ENCODE results near the gene COX4I1.

The COX4I1 gene

GRCh38 chr16:85825326-85825725, 25.8 kb downstream of the COX4I1 start:
- no peak overlapping the region for H3K4me3 ChIP-seq (ENCODE audit: low read length)
- 79% methylated on average over 9 of the region's 9 CpGs for whole genome bisulfite sequencing
- peaks cover 9% of the 10 kb centered on the region for H3K27me3 ChIP-seq (ENCODE audit: insufficient read depth, low read length)
- H3K9ac ChIP-seq (ENCODE audit: low read depth, low read length): no peak overlapping the region
- H3K4me1 ChIP-seq (ENCODE audit: insufficient read depth, low read length): no peaks in the 10 kb centered on the region
- no peaks in the 10 kb centered on the region for H3K36me3 ChIP-seq (ENCODE audit: insufficient read depth, low read length)
- no peaks in the 10 kb centered on the region for H3K9me3 ChIP-seq (ENCODE audit: insufficient read depth, low read depth, low read length)
- no peak overlapping the region for H3K27ac ChIP-seq (ENCODE audit: low read depth, low read length)

- no peaks in the 10 kb centered on the region for H3K36me3 ChIP-seq (ENCODE audit: insufficient read depth, low read length)
- no peaks in the 10 kb centered on the region for H3K4me1 ChIP-seq (ENCODE audit: insufficient read depth, low read length)
- H3K27me3 ChIP-seq (ENCODE audit: insufficient read depth, low read length): no peaks in the 10 kb centered on the region
- no peak overlapping the region for H3K4me3 ChIP-seq (ENCODE audit: low read length)
- H3K27ac ChIP-seq (ENCODE audit: low read depth, low read length): no peak overlapping the region
- no peaks in the 10 kb centered on the region for H3K9me3 ChIP-seq (ENCODE audit: insufficient read depth, low read depth, low read length)
- 94% methylated on average over 16 of the region's 16 CpGs for WGBS
- no peak overlapping the region for H3K9ac ChIP-seq (ENCODE audit: low read depth, low read length)
Observed at GRCh38 chr16:85826686-85827247, 27.3 kb downstream of the COX4I1 start.

- Histone ChIP-seq H3K9ac (ENCODE audit: low read depth, low read length) (no peak overlapping the region), H3K4me1 (ENCODE audit: insufficient read depth, low read length) (no peaks in the 10 kb centered on the region), H3K9me3 (ENCODE audit: insufficient read depth, low read depth, low read length) (no peaks in the 10 kb centered on the region), H3K27ac (ENCODE audit: low read depth, low read length) (no peak overlapping the region), H3K27me3 (ENCODE audit: insufficient read depth, low read length) (no peaks in the 10 kb centered on the region), H3K36me3 (ENCODE audit: insufficient read depth, low read length) (no peaks in the 10 kb centered on the region), H3K4me3 (ENCODE audit: low read length) (no peak overlapping the region)
- WGBS: 83% methylated on average over 9 of the region's 9 CpGs
Observed at GRCh38 chr16:85828166-85828565, 28.7 kb downstream of the COX4I1 start.

GRCh38 chr16:85829171-85829719, 29.8 kb downstream of the COX4I1 start:
- H3K27ac ChIP-seq (ENCODE audit: low read depth, low read length): no peak overlapping the region
- WGBS: 97% methylated on average over 15 of the region's 15 CpGs

GRCh38 chr16:85829751-85830445, 30.4 kb downstream of the COX4I1 start:
- no peaks in the 10 kb centered on the region for H3K4me1 ChIP-seq (ENCODE audit: insufficient read depth, low read length)
- no peak overlapping the region for H3K9ac ChIP-seq (ENCODE audit: low read depth, low read length)
- no peak overlapping the region for H3K27ac ChIP-seq (ENCODE audit: low read depth, low read length)
- 86% methylated on average over 24 of the region's 24 CpGs for WGBS
- no peak overlapping the region for H3K4me3 ChIP-seq (ENCODE audit: low read length)
- no peaks in the 10 kb centered on the region for H3K27me3 ChIP-seq (ENCODE audit: insufficient read depth, low read length)
- H3K36me3 ChIP-seq (ENCODE audit: insufficient read depth, low read length): no peaks in the 10 kb centered on the region
- H3K9me3 ChIP-seq (ENCODE audit: insufficient read depth, low read depth, low read length): no peaks in the 10 kb centered on the region

More at GRCh38 chr16:85829171-85829719, 29.8 kb downstream of the COX4I1 start:
- H3K4me3 ChIP-seq (ENCODE audit: low read length): no peak overlapping the region
- H3K36me3 ChIP-seq (ENCODE audit: insufficient read depth, low read length): no peaks in the 10 kb centered on the region
- no peaks in the 10 kb centered on the region for H3K27me3 ChIP-seq (ENCODE audit: insufficient read depth, low read length)
- H3K9me3 ChIP-seq (ENCODE audit: insufficient read depth, low read depth, low read length): no peaks in the 10 kb centered on the region
- no peaks in the 10 kb centered on the region for H3K4me1 ChIP-seq (ENCODE audit: insufficient read depth, low read length)
- no peak overlapping the region for H3K9ac ChIP-seq (ENCODE audit: low read depth, low read length)

GRCh38 chr16:85830821-85831220, 31.3 kb downstream of the COX4I1 start:
- no peaks in the 10 kb centered on the region for H3K9me3 ChIP-seq (ENCODE audit: insufficient read depth, low read depth, low read length)
- no peaks in the 10 kb centered on the region for H3K27me3 ChIP-seq (ENCODE audit: insufficient read depth, low read length)
- WGBS: 96% methylated on average over 9 of the region's 9 CpGs
- no peak overlapping the region for H3K9ac ChIP-seq (ENCODE audit: low read depth, low read length)
- H3K36me3 ChIP-seq (ENCODE audit: insufficient read depth, low read length): no peaks in the 10 kb centered on the region
- no peak overlapping the region for H3K27ac ChIP-seq (ENCODE audit: low read depth, low read length)
- H3K4me1 ChIP-seq (ENCODE audit: insufficient read depth, low read length): no peaks in the 10 kb centered on the region
- no peak overlapping the region for H3K4me3 ChIP-seq (ENCODE audit: low read length)

GRCh38 chr16:85832570-85833218, 33.2 kb downstream of the COX4I1 start:
- 77% methylated on average over 21 of the region's 21 CpGs for whole genome bisulfite sequencing
- no peak overlapping the region for H3K4me3 ChIP-seq (ENCODE audit: low read length)
- H3K9me3 ChIP-seq (ENCODE audit: insufficient read depth, low read depth, low read length): no peaks in the 10 kb centered on the region
- no peaks in the 10 kb centered on the region for H3K4me1 ChIP-seq (ENCODE audit: insufficient read depth, low read length)
- no peak overlapping the region for H3K27ac ChIP-seq (ENCODE audit: low read depth, low read length)
- no peaks in the 10 kb centered on the region for H3K27me3 ChIP-seq (ENCODE audit: insufficient read depth, low read length)
- H3K9ac ChIP-seq (ENCODE audit: low read depth, low read length): no peak overlapping the region
- H3K36me3 ChIP-seq (ENCODE audit: insufficient read depth, low read length): no peaks in the 10 kb centered on the region

GRCh38 chr16:85833219-85833920, 33.9 kb downstream of the COX4I1 start:
- H3K4me1 ChIP-seq (ENCODE audit: insufficient read depth, low read length): no peaks in the 10 kb centered on the region
- 93% methylated on average over 22 of the region's 22 CpGs for WGBS
- H3K36me3 ChIP-seq (ENCODE audit: insufficient read depth, low read length): no peaks in the 10 kb centered on the region
- no peak overlapping the region for H3K27ac ChIP-seq (ENCODE audit: low read depth, low read length)
- no peak overlapping the region for H3K4me3 ChIP-seq (ENCODE audit: low read length)
- H3K9me3 ChIP-seq (ENCODE audit: insufficient read depth, low read depth, low read length): no peaks in the 10 kb centered on the region
- no peaks in the 10 kb centered on the region for H3K27me3 ChIP-seq (ENCODE audit: insufficient read depth, low read length)
- H3K9ac ChIP-seq (ENCODE audit: low read depth, low read length): no peak overlapping the region

- Histone ChIP-seq H3K36me3 (ENCODE audit: insufficient read depth, low read length) (no peaks in the 10 kb centered on the region), H3K27ac (ENCODE audit: low read depth, low read length) (no peak overlapping the region), H3K4me3 (ENCODE audit: low read length) (no peak overlapping the region), H3K4me1 (ENCODE audit: insufficient read depth, low read length) (no peaks in the 10 kb centered on the region), H3K9ac (ENCODE audit: low read depth, low read length) (no peak overlapping the region), H3K9me3 (ENCODE audit: insufficient read depth, low read depth, low read length) (no peaks in the 10 kb centered on the region), H3K27me3 (ENCODE audit: insufficient read depth, low read length) (no peaks in the 10 kb centered on the region)
- WGBS: 89% methylated on average over 5 of the region's 5 CpGs
Observed at GRCh38 chr16:85834741-85835140, 35.2 kb downstream of the COX4I1 start.

- Histone ChIP-seq H3K9ac (ENCODE audit: low read depth, low read length) (no peak overlapping the region), H3K4me1 (ENCODE audit: insufficient read depth, low read length) (no peaks in the 10 kb centered on the region), H3K36me3 (ENCODE audit: insufficient read depth, low read length) (no peaks in the 10 kb centered on the region), H3K9me3 (ENCODE audit: insufficient read depth, low read depth, low read length) (no peaks in the 10 kb centered on the region), H3K27me3 (ENCODE audit: insufficient read depth, low read length) (no peaks in the 10 kb centered on the region), H3K4me3 (ENCODE audit: low read length) (no peak overlapping the region), H3K27ac (ENCODE audit: low read depth, low read length) (no peak overlapping the region)
- 82% methylated on average over 21 of the region's 21 CpGs for WGBS
Observed at GRCh38 chr16:85835227-85835751, 35.8 kb downstream of the COX4I1 start.

Data from HUES64 (cell line).